ENCODE results near the gene CASD1. TPM values are rescaled to one million over a fixed set of nuclear protein-coding genes. Genes with fewer than 3 reads are reported as not detected.

CASD1 gene
- total RNA-seq, 2 experiments from 2014 or later, result 19.6 to 24.7 TPM

- H2AFZ ChIP-seq (ENCODE audit: low read length), result no peak overlapping the region
Measured at GRCh38 chr7:94507462-94507861, 2.1 kb upstream of the CASD1 start.

GRCh38 chr7:94507962-94508361 is 1.6 kb upstream of the CASD1 start:
- ChIA-PET POLR2A (no interaction called here), CTCF (ENCODE audit: unreplicated experiment) (no interaction called here)
- intact Hi-C loops (cut with micrococcal nuclease; ENCODE audit: unreplicated experiment), result loop anchor here (10.0 kb wide), 1 partner anchor 343 kb away; no protein-coding TSS in a partner anchor
- Histone ChIP-seq H3K9me3 (ENCODE audit: low read length) (no peaks in the 10 kb centered on the region), H3K79me2 (ENCODE audit: insufficient read depth, low read depth, low read length) (peaks cover 27% of the 10 kb centered on the region; the same call in 1 of the 2 replicates), H3K4me2 (ENCODE audit: low read length) (no peak overlapping the region), H3K36me3 (ENCODE audit: insufficient read depth, low read length) (no peaks in the 10 kb centered on the region; the same call in 1 of the 2 replicates), H4K20me1 (ENCODE audit: insufficient read depth, low read length) (0 out of 2 replicates have a peak, but pooled peaks cover 3% of the 10 kb centered on the region), H3K4me1 (ENCODE audit: insufficient read depth, low read length, poor library complexity, severe bottlenecking) (peaks cover 40% of the 10 kb centered on the region), H3K4me3 (ENCODE audit: low read depth, low read length, poor library complexity, severe bottlenecking) (no peak overlapping the region), H3K9me2 (ENCODE audit: insufficient read depth, low read length) (no peaks in the 10 kb centered on the region), H2AFZ (ENCODE audit: low read length) (no peak overlapping the region), H3K27ac (ENCODE audit: low read depth, low read length, poor library complexity, severe bottlenecking) (no peak overlapping the region)
- TF ChIP-seq EZH2phosphoT487 (IDR thresholded peaks at IDR 0.05; ENCODE audit: borderline replicate concordance, low read depth, low read length), result no peak
- TF ChIP-seq CTCF (conservative IDR thresholded peaks at IDR 0.05; ENCODE audit: low read length), result no peak
- no TSS peak for BruUV-seq (replicated peaks)
- no peak for DNase-seq (ENCODE audit: low spot score)

More at GRCh38 chr7:94507462-94507861, 2.1 kb upstream of the CASD1 start:
- peaks cover 35% of the 10 kb centered on the region for H3K4me1 ChIP-seq (ENCODE audit: insufficient read depth, low read length, poor library complexity, severe bottlenecking)
- H3K79me2 ChIP-seq (ENCODE audit: insufficient read depth, low read depth, low read length), result peaks cover 22% of the 10 kb centered on the region; the same call in 1 of the 2 replicates
- no peak overlapping the region for H3K4me2 ChIP-seq (ENCODE audit: low read length)
- no peak for DNase-seq (ENCODE audit: low spot score)
- CTCF ChIA-PET (ENCODE audit: unreplicated experiment), result no interaction called here
- BruUV-seq (replicated peaks), result no TSS peak
- POLR2A ChIA-PET, result no interaction called here
- H3K4me3 ChIP-seq (ENCODE audit: low read depth, low read length, poor library complexity, severe bottlenecking), result no peak overlapping the region
- TF ChIP-seq EZH2phosphoT487 (IDR thresholded peaks at IDR 0.05; ENCODE audit: borderline replicate concordance, low read depth, low read length) (no peak), CTCF (conservative IDR thresholded peaks at IDR 0.05; ENCODE audit: low read length) (no peak)
- intact Hi-C loops (cut with micrococcal nuclease; ENCODE audit: unreplicated experiment), result loop anchor here (10.0 kb wide), 1 partner anchor 343 kb away; no protein-coding TSS in a partner anchor
- H3K36me3 ChIP-seq (ENCODE audit: insufficient read depth, low read length), result no peaks in the 10 kb centered on the region; the same call in 1 of the 2 replicates
- 0 out of 2 replicates have a peak, but pooled peaks cover under 1% of the 10 kb centered on the region for H4K20me1 ChIP-seq (ENCODE audit: insufficient read depth, low read length)
- H3K9me3 ChIP-seq (ENCODE audit: low read length), result no peaks in the 10 kb centered on the region
- H3K27ac ChIP-seq (ENCODE audit: low read depth, low read length, poor library complexity, severe bottlenecking), result no peak overlapping the region
- H3K9me2 ChIP-seq (ENCODE audit: insufficient read depth, low read length), result no peaks in the 10 kb centered on the region

- Histone ChIP-seq H3K4me2 (ENCODE audit: low read length) (peak overlapping the region; percentile 94), H3K9me3 (ENCODE audit: low read length) (no peaks in the 10 kb centered on the region), H2AFZ (ENCODE audit: low read length) (peak overlapping the region; percentile 98), H3K27ac (ENCODE audit: low read depth, low read length, poor library complexity, severe bottlenecking) (peak overlapping the region; percentile 72), H4K20me1 (ENCODE audit: insufficient read depth, low read length) (peaks cover 8% of the 10 kb centered on the region; the same call in 1 of the 2 replicates), H3K9me2 (ENCODE audit: insufficient read depth, low read length) (no peaks in the 10 kb centered on the region), H3K4me1 (ENCODE audit: insufficient read depth, low read length, poor library complexity, severe bottlenecking) (peaks cover 59% of the 10 kb centered on the region), H3K36me3 (ENCODE audit: insufficient read depth, low read length) (no peaks in the 10 kb centered on the region; the same call in 1 of the 2 replicates), H3K79me2 (ENCODE audit: insufficient read depth, low read depth, low read length) (peaks cover 48% of the 10 kb centered on the region), H3K4me3 (ENCODE audit: low read depth, low read length, poor library complexity, severe bottlenecking) (peak overlapping the region; percentile 92)
- no TSS peak for BruUV-seq (replicated peaks)
- no peak for TF ChIP-seq EZH2phosphoT487 (IDR thresholded peaks at IDR 0.05; ENCODE audit: borderline replicate concordance, low read depth, low read length)
- TF ChIP-seq CTCF (conservative IDR thresholded peaks at IDR 0.05; ENCODE audit: low read length), result 0 out of 2 replicates have a peak, but pooled peaks have one; percentile 28
- ChIA-PET POLR2A (interaction anchor here (1.2 kb wide), 1 partner anchor 9 kb away, joined by 4 read pairs; no protein-coding TSS in a partner anchor), CTCF (ENCODE audit: unreplicated experiment) (no interaction called here)
- DNase-seq (ENCODE audit: low spot score), result peak; percentile 86
- intact Hi-C loops (cut with micrococcal nuclease; ENCODE audit: unreplicated experiment), result loop anchor here (1.0 to 10.0 kb wide), 4 partner anchors 42 to 455 kb away; partner anchors contain the start of gene SGCE
Measured at GRCh38 chr7:94509887-94510581, 425 bp downstream of the CASD1 start.
